Mesenchymal stem cell (in vitro differentiated cells and primary cell): Measurements from ENCODE around the gene TNFSF13.

ENCODE experiments used
- DNase-seq: peaks from one replicate; pipeline ENCODE4 v3.0.0-alpha.2; 2013
- H2AFZ ChIP-seq: one replicate; pipeline ENCODE4 v1.6.1; 2013; ENCODE audit warnings: low read depth, mild to moderate bottlenecking, control low read depth, inconsistent platforms, low read length, moderate library complexity
- H2AK5ac ChIP-seq: 2 replicates; pipeline ENCODE4 v1.6.1; 2013; ENCODE audit warnings: low read length, moderate library complexity, mild to moderate bottlenecking, inconsistent platforms; ENCODE audit not compliant: severe bottlenecking
- H2BK120ac ChIP-seq: one replicate; pipeline ENCODE4 v1.6.1; 2013; ENCODE audit warnings: low read depth, mild to moderate bottlenecking, inconsistent platforms, low read length, moderate library complexity
- H2BK12ac ChIP-seq, 2 experiments: one replicate each; pipeline ENCODE4 v1.6.1; 2013; ENCODE audit warnings: inconsistent platforms in 2 of 2, low read length in 2 of 2, mild to moderate bottlenecking in 2 of 2, moderate library complexity in 2 of 2, control low read depth in 1 of 2
- H2BK15ac ChIP-seq: one replicate; pipeline ENCODE4 v1.6.1; 2013; ENCODE audit warnings: mild to moderate bottlenecking, low read depth, inconsistent platforms; ENCODE audit not compliant: poor library complexity, severe bottlenecking
- H2BK5ac ChIP-seq: 2 replicates; pipeline ENCODE4 v1.6.1; 2013; ENCODE audit warnings: low read depth, mild to moderate bottlenecking, low read length, control low read depth, inconsistent platforms; ENCODE audit not compliant: poor library complexity, severe bottlenecking
- H3K14ac ChIP-seq, 2 experiments: one replicate each; pipeline ENCODE4 v1.6.1; 2013; ENCODE audit warnings: inconsistent platforms in 2 of 2, low read length in 2 of 2, control low read depth in 1 of 2, mild to moderate bottlenecking in 1 of 2, moderate library complexity in 1 of 2
- H3K18ac ChIP-seq, 2 experiments: one replicate each; pipeline ENCODE4 v1.6.1; 2013; ENCODE audit warnings: inconsistent platforms in 2 of 2, low read length in 2 of 2, control low read depth in 1 of 2, low read depth in 1 of 2, mild to moderate bottlenecking in 1 of 2
- H3K23ac ChIP-seq, 2 experiments: one replicate each; pipeline ENCODE4 v1.6.1; 2013; ENCODE audit warnings: inconsistent platforms in 2 of 2, low read length in 2 of 2, mild to moderate bottlenecking in 2 of 2, moderate library complexity in 2 of 2, control low read depth in 1 of 2
- H3K27ac ChIP-seq: 2 replicates; pipeline ENCODE4 v1.5.1; 2013; ENCODE audit warnings: mild to moderate bottlenecking, moderate library complexity, low read length, control low read depth, inconsistent platforms; ENCODE audit not compliant: poor library complexity, severe bottlenecking
- H3K27me3 ChIP-seq, 2 experiments: 2 replicates each; pipeline versions ENCODE4 v1.6.1 to v1.7.0; 2013; ENCODE audit warnings: low read length in 2 of 2, mild to moderate bottlenecking in 2 of 2, moderate library complexity in 2 of 2, control low read depth in 1 of 2, inconsistent platforms in 1 of 2; ENCODE audit not compliant: control insufficient read depth in 1 of 2, insufficient read depth in 1 of 2
- H3K36me3 ChIP-seq, 2 experiments: 2 replicates each; pipeline versions ENCODE4 v1.6.1 to v1.7.0; 2013; ENCODE audit warnings: low read length in 2 of 2, control low read depth in 1 of 2, inconsistent platforms in 1 of 2, low read depth in 1 of 2, mild to moderate bottlenecking in 1 of 2; ENCODE audit not compliant: insufficient read depth in 2 of 2, control insufficient read depth in 1 of 2
- H3K4ac ChIP-seq, 2 experiments: one replicate each; pipeline ENCODE4 v1.6.1; 2013; ENCODE audit warnings: inconsistent platforms in 2 of 2, low read length in 2 of 2, mild to moderate bottlenecking in 2 of 2, moderate library complexity in 2 of 2, control low read depth in 1 of 2, low read depth in 1 of 2
- H3K4me1 ChIP-seq: 2 replicates; pipeline ENCODE4 v1.6.1; 2013; ENCODE audit warnings: low read depth, low read length, control low read depth; ENCODE audit not compliant: control insufficient read depth, insufficient read depth
- H3K4me2 ChIP-seq: 2 replicates; pipeline ENCODE4 v1.6.1; 2013; ENCODE audit warnings: low read length, mild to moderate bottlenecking, inconsistent platforms; ENCODE audit not compliant: poor library complexity, severe bottlenecking
- H3K4me3 ChIP-seq, 2 experiments: 2 replicates each; pipeline versions ENCODE4 v1.5.1 to v1.7.0; 2013; ENCODE audit warnings: low read length in 2 of 2, mild to moderate bottlenecking in 2 of 2, control low read depth in 1 of 2, low read depth in 1 of 2; ENCODE audit not compliant: insufficient read depth in 1 of 2
- H3K79me1 ChIP-seq: replicated peaks from 2 replicates; pipeline ENCODE4 v1.6.1; 2013; ENCODE audit warnings: mild to moderate bottlenecking, control low read depth, low read length, inconsistent platforms; ENCODE audit not compliant: poor library complexity, severe bottlenecking
- H3K9ac ChIP-seq: 2 replicates; pipeline ENCODE4 v1.7.0; 2013; ENCODE audit warnings: mild to moderate bottlenecking, low read length, moderate library complexity
- H3K9me3 ChIP-seq: 2 replicates; pipeline ENCODE4 v1.7.0; 2013; ENCODE audit warnings: mild to moderate bottlenecking, low read length; ENCODE audit not compliant: control insufficient read depth
- H4K8ac ChIP-seq: one replicate; pipeline ENCODE4 v1.6.1; 2013; ENCODE audit warnings: inconsistent platforms, mild to moderate bottlenecking, low read length, moderate library complexity
- H4K91ac ChIP-seq: one replicate; pipeline ENCODE4 v1.6.1; 2013; ENCODE audit warnings: mild to moderate bottlenecking, low read length, inconsistent platforms
- WGBS: methylation state at CpG from one replicate; pipeline ENCODE4 v1.1.7; 2013; ENCODE audit warnings: mixed read lengths; 5-methylcytosine and 5-hydroxymethylcytosine counted together

Gene TNFSF13

DNA sequence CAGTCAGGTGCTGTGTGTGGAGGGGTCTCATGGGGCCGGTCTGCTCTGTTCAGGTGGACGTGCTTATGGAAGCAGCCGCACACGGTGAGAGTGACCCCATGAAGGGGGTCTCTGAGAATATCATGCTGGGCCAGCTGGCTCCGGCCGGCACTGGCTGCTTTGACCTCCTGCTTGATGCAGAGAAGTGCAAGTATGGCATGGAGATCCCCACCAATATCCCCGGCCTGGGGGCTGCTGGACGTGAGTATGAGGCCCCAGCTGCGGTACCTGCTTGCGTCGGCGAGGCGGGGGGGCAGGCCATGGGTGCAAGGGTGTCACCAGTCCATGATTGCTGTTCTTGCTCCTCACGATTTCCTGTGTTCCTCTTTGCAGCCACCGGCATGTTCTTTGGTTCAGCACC is 46.4 kb upstream of the TNFSF13 start:
- no peak overlapping the region for H4K91ac ChIP-seq
- no peak overlapping the region for H2BK5ac ChIP-seq
- H3K4ac ChIP-seq = no peak overlapping the region
- H3K4me3 ChIP-seq = no peak overlapping the region
- no peak overlapping the region for H2AK5ac ChIP-seq
- no peak overlapping the region for H3K18ac ChIP-seq
- H3K36me3 ChIP-seq = peaks cover 81 to 85% of the 10 kb centered on the region in 2 experiments
- no peak overlapping the region for H3K14ac ChIP-seq
- H3K4me2 ChIP-seq = no peak overlapping the region
- H3K79me1 ChIP-seq = peaks cover 22% of the 10 kb centered on the region
- H3K9ac ChIP-seq = no peak overlapping the region
- no peak overlapping the region for H3K23ac ChIP-seq
- WGBS = 97% methylated on average over 15 of the region's 15 CpGs
- H4K8ac ChIP-seq = no peak overlapping the region
- H3K27me3 ChIP-seq = no peaks in the 10 kb centered on the region
- H2BK15ac ChIP-seq = no peak overlapping the region
- H3K9me3 ChIP-seq = no peaks in the 10 kb centered on the region
- no peak overlapping the region for H2BK120ac ChIP-seq
- no peak for DNase-seq
- H3K27ac ChIP-seq = no peak overlapping the region
- no peak overlapping the region for H2BK12ac ChIP-seq
- H3K4me1 ChIP-seq = no peaks in the 10 kb centered on the region
- H2AFZ ChIP-seq = no peak overlapping the region

DNA sequence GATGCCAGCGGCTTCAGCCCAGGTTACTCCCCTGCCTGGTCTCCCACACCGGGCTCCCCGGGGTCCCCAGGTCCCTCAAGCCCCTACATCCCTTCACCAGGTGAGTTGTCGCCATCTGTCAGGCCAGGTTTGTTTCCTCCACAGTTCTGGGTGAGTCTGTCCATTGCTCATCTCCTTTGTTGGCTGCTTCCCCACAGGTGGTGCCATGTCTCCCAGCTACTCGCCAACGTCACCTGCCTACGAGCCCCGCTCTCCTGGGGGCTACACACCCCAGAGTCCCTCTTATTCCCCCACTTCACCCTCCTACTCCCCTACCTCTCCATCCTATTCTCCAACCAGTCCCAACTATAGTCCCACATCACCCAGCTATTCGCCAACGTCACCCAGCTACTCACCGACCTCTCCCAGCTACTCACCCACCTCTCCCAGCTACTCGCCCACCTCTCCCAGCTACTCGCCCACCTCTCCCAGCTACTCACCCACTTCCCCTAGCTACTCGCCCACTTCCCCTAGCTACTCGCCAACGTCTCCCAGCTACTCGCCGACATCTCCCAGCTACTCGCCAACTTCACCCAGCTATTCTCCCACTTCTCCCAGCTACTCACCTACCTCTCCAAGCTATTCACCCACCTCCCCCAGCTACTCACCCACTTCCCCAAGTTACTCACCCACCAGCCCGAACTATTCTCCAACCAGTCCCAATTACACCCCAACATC is 45.6 kb upstream of the TNFSF13 start:
- no peak overlapping the region for H4K91ac ChIP-seq
- H3K9ac ChIP-seq = no peak overlapping the region
- H2AFZ ChIP-seq = no peak overlapping the region
- no peak overlapping the region for H2BK15ac ChIP-seq
- H3K14ac ChIP-seq = no peak overlapping the region
- no peak overlapping the region for H2BK12ac ChIP-seq
- H2AK5ac ChIP-seq = no peak overlapping the region
- peaks cover 21% of the 10 kb centered on the region for H3K79me1 ChIP-seq
- 97% methylated on average over 20 of the region's 20 CpGs for WGBS
- H3K4me2 ChIP-seq = no peak overlapping the region
- no peaks in the 10 kb centered on the region for H3K27me3 ChIP-seq
- no peak overlapping the region for H3K4ac ChIP-seq
- H3K27ac ChIP-seq = no peak overlapping the region
- H2BK120ac ChIP-seq = no peak overlapping the region
- H3K9me3 ChIP-seq = no peaks in the 10 kb centered on the region
- no peaks in the 10 kb centered on the region for H3K4me1 ChIP-seq
- H2BK5ac ChIP-seq = no peak overlapping the region
- no peak overlapping the region for H3K23ac ChIP-seq
- H3K18ac ChIP-seq = no peak overlapping the region
- DNase-seq = no peak
- peaks cover 75 to 76% of the 10 kb centered on the region in 2 experiments for H3K36me3 ChIP-seq
- no peak overlapping the region for H3K4me3 ChIP-seq
- no peak overlapping the region for H4K8ac ChIP-seq

DNA sequence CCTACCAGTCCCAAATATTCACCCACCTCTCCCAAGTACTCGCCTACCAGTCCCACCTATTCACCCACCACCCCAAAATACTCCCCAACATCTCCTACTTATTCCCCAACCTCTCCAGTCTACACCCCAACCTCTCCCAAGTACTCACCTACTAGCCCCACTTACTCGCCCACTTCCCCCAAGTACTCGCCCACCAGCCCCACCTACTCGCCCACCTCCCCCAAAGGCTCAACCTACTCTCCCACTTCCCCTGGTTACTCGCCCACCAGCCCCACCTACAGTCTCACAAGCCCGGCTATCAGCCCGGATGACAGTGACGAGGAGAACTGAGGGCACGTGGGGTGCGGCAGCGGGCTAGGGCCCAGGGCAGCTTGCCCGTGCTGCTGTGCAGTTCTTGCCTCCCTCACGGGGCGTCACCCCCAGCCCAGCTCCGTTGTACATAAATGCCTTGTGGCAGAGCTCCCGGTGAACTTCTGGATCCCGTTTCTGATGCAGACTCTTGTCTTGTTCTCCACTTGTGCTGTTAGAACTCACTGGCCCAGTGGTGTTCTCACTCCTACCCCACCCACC is 44.6 kb upstream of the TNFSF13 start:
- no peak overlapping the region for H3K9ac ChIP-seq
- H4K91ac ChIP-seq = no peak overlapping the region
- H2AFZ ChIP-seq = no peak overlapping the region
- H3K4me3 ChIP-seq = no peak overlapping the region
- DNase-seq = no peak
- no peak overlapping the region for H3K27ac ChIP-seq
- no peak overlapping the region for H3K4me2 ChIP-seq
- H3K4me1 ChIP-seq = no peaks in the 10 kb centered on the region
- H3K36me3 ChIP-seq = peaks cover 66 to 68% of the 10 kb centered on the region in 2 experiments
- no peak overlapping the region for H2BK12ac ChIP-seq
- H2AK5ac ChIP-seq = no peak overlapping the region
- no peak overlapping the region for H3K23ac ChIP-seq
- H3K79me1 ChIP-seq = peaks cover 16% of the 10 kb centered on the region
- H3K27me3 ChIP-seq = no peaks in the 10 kb centered on the region
- no peak overlapping the region for H2BK5ac ChIP-seq
- no peak overlapping the region for H4K8ac ChIP-seq
- no peaks in the 10 kb centered on the region for H3K9me3 ChIP-seq
- no peak overlapping the region for H3K18ac ChIP-seq
- H3K4ac ChIP-seq = no peak overlapping the region
- H3K14ac ChIP-seq = no peak overlapping the region
- H2BK15ac ChIP-seq = no peak overlapping the region
- 93% methylated on average over 17 of the region's 17 CpGs for WGBS
- H2BK120ac ChIP-seq = no peak overlapping the region

DNA sequence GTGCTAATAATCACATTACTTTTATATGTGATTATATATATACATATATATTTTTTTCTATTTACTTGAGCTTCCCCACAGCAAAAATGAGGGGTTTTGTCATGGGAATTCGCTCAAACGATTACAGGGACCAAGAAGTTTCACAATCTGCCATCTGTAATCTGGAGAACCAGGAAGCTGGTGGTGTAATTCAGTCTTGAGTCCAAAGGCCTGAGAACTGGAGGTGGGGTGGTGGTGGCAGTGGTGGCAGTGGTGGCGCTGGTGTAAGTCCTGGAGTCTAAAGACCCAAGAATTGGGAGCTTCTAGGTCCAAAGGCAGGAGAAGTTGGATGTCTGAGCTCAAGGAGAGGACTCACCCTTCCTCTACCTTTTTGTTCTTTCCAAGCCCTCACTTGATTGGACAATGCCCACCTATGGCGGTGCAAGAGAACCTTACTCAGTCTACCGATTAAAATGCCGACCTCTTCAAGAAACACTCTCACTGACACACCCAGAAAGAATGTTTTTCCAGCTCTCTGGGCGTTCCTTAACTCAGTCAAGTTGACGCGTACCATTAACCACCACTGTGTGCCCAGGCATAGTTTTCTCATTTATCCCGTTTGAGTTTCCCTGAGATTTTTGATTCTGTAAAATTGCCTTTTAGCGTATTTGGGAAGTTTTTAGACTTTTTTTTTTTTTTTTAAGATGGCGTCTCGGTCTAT is 42.5 kb upstream of the TNFSF13 start:
- DNase-seq = no peak
- Histone ChIP-seq H4K8ac (no peak overlapping the region), H3K27me3 (no peaks in the 10 kb centered on the region), H3K36me3 (peaks cover 45 to 46% of the 10 kb centered on the region in 2 experiments), H3K4ac (no peak overlapping the region), H3K14ac (no peak overlapping the region), H4K91ac (no peak overlapping the region), H3K4me1 (no peaks in the 10 kb centered on the region), H3K4me3 (no peak overlapping the region), H3K4me2 (no peak overlapping the region), H2AK5ac (no peak overlapping the region), H2BK120ac (no peak overlapping the region), H3K18ac (no peak overlapping the region), H2BK12ac (no peak overlapping the region), H2BK15ac (no peak overlapping the region), H3K9me3 (no peaks in the 10 kb centered on the region), H3K23ac (no peak overlapping the region), H2BK5ac (no peak overlapping the region), H3K79me1 (peaks cover 11% of the 10 kb centered on the region), H2AFZ (no peak overlapping the region), H3K9ac (no peak overlapping the region), H3K27ac (no peak overlapping the region)
- 97% methylated on average over 12 of the region's 13 CpGs for WGBS
